ENCODE data around the gene EEFSEC.

The EEFSEC gene

DNA sequence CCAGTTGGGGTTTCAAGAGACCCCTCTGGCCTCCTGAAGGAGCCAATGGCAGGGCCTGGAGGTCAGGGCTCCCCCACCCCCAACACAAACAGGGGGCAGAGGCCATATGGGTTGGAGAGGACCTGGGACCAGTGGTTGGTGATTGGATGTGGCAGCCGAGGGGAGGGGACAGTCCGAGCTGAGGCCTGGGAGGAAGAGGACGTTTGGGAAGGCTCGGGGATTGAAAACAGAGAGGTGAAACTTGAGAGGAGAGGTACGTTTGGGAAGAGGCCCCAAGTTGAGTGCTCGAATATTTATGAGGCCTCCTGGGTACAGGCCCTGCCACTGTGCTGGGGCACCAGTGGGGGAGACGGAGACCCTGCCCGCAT is 259.7 kb downstream of the EEFSEC start:
- no peak for DNase-seq (ENCODE audit: low read depth)
- TF ChIP-seq, protein P1, sequence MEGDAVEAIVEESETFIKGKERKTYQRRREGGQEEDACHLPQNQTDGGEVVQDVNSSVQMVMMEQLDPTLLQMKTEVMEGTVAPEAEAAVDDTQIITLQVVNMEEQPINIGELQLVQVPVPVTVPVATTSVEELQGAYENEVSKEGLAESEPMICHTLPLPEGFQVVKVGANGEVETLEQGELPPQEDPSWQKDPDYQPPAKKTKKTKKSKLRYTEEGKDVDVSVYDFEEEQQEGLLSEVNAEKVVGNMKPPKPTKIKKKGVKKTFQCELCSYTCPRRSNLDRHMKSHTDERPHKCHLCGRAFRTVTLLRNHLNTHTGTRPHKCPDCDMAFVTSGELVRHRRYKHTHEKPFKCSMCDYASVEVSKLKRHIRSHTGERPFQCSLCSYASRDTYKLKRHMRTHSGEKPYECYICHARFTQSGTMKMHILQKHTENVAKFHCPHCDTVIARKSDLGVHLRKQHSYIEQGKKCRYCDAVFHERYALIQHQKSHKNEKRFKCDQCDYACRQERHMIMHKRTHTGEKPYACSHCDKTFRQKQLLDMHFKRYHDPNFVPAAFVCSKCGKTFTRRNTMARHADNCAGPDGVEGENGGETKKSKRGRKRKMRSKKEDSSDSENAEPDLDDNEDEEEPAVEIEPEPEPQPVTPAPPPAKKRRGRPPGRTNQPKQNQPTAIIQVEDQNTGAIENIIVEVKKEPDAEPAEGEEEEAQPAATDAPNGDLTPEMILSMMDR (conservative IDR thresholded peaks at IDR 0.05; ENCODE audit: low read depth, low read length), result no peak
- H3K4me3 ChIP-seq (ENCODE audit: low read length), result no peak overlapping the region

DNA sequence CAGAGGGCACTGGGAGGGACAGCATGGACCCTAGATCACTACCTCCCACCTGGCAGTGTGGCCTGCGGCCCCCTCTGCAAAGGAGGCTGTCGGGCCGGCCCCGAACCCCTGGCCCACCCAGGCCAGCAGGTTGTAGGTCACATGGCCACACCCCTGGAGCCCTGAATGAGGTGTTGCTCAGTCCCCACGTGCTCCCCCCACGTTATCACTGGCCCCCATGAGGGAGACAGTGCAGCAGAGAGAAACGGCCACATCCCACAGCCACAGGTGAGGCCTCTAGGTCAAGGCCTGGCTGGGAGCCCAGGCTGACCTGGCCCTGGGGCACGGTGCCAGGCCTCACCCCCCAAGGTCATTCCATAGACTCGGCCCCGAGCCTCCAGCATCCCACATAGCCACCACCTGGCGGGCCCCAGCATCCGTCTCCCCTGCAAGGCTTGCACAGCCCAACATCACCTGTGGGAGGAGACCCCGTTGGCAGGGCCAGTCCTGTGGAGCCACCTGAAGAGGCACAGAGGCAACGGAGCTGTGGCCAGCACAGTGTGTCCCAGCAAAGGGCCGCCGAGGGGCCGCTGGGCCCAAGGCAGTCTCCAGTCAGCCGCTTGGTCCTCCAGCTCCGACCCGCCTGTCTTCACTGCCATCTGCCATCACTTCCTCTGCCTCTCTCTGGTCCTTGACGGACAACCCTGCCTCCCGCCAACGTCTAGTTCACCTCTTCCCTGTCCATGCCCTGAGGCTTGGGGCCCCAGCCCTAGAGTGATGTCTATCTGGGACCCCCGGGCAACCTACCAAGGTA is 260.3 kb downstream of the EEFSEC start:
- no peak overlapping the region for H3K4me3 ChIP-seq (ENCODE audit: low read length)
- TF ChIP-seq, protein P1 (conservative IDR thresholded peaks at IDR 0.05; ENCODE audit: low read depth, low read length), result no peak
- DNase-seq (ENCODE audit: low read depth), result no peak

DNA sequence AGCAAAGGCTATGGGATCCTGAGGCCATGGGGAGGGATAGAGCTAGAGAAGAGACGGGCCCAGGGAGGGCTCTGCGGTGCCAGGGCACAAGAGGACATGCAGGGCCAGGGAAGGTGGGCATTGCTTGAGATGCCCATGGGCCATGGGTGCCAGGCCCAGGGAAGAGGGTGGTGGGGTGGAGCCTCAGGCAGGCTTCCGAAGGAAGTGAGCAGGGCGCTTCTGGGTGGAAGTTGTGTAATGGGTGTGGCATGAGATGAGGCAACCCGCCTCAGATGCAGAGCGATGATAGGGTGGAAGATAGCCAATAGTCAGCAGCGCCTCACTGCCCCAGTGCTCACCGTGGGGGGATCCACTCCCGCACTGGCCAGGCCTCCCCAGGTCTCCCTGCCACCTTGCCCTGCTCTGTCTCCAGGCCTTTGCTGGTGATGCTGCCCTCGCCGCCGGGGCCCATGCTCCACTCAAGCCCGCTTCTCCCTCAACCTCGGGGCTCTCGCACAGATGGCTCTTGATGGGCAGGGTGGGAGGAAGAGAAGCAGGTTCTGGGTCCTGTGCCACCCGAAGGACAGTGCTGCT is 262.0 kb downstream of the EEFSEC start:
- no peak overlapping the region for H3K4me3 ChIP-seq (ENCODE audit: low read length)
- TF ChIP-seq, protein P1 (conservative IDR thresholded peaks at IDR 0.05; ENCODE audit: low read depth, low read length), result no peak
- no peak for DNase-seq (ENCODE audit: low read depth)

DNA sequence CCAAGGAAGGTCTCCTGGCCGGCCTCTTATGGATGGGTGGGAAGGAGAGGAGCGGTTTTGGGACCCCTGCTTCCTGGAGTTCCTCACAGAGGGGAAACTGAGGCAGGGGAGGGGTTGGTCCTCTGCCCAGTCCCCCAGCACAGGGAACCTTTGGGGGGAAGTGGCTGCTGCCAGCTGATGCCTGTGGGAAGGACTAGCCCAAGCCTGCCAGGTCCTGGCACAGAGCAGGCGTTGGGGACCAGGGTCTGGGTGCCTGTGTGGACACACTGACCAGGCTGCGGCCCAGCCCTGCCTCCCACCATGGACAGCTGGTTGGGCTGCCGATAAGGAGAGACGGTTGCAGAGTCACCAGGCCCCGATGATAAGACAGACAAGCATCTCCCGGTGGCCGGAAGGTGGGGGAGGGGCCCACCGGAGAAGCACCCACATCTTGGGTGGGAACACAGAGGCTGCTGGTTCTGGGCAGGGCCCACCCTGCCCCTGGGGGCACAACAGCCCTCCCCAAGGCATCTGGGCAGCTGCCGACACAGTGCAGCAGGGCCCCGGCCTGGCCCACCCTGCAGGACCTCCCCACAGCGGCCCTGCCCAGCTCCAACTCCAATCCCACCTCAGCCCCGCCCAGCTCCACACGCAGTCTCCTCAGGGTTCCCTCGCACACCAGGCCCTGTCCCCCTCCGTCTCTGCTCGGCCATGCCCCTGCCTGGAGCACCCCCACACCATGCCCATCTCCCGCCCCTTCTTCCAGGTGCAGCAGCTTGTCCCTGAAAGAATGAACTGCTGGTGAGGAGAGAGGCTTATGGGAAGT is 262.7 kb downstream of the EEFSEC start:
- TF ChIP-seq, protein P1 (conservative IDR thresholded peaks at IDR 0.05; ENCODE audit: low read depth, low read length), result no peak
- no peak for DNase-seq (ENCODE audit: low read depth)
- H3K4me3 ChIP-seq (ENCODE audit: low read length), result no peak overlapping the region

DNA sequence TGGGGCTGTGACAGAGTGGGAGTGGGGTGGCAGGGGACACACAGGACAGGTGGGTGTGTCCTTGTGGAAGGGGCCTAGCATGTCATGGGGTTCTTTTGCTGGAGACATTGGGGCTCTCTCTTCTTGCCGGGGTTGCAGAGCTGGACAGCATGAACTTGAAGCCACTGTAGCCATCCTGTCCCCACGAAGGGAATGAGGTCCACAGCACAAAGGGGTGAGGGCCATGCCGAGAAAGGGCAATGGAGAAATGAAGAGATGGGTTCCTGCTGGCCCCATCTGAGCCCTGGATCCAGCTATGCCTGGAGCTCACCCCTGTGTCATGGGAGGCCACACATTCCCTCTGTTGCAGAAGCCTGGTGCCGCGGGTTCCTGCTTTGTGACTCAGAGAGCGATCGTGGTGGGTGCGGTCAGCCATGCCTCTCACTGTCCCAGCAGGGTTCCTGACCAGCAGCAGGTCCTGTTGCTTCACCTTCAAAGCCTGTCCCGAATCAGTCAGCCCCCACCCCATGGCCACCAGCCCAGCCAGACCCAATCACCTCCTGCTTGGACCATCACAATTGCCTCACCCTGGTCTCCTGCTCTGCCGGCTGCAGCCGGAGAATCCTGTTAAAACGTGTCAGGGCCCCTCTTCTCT is 263.4 kb downstream of the EEFSEC start:
- TF ChIP-seq, protein P1 (conservative IDR thresholded peaks at IDR 0.05; ENCODE audit: low read depth, low read length), result no peak
- peak; percentile 29 for DNase-seq (ENCODE audit: low read depth)
- H3K4me3 ChIP-seq (ENCODE audit: low read length), result no peak overlapping the region

DNA sequence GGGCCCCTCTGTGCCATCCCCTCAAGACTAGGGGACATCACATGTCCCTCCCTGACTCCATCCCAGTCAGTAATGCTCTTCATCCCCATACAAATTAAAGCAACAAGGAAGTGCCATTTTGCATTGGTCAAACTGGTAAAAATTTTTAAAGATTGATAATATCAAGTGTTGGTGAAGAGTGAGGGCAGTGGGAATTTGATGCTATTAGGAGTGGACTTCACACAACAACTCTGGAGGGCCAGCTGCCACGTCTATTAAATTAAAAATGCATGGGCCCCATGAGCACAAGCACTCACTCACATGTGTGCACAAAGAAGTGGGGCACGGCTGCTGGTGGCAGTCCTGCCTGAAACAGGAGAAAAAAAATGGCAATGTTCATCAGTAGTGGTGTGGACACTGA is 265.6 kb downstream of the EEFSEC start:
- no peak overlapping the region for H3K4me3 ChIP-seq (ENCODE audit: low read length)
- no peak for DNase-seq (ENCODE audit: low read depth)
- TF ChIP-seq, protein P1 (conservative IDR thresholded peaks at IDR 0.05; ENCODE audit: low read depth, low read length), result no peak

Data from retinal pigment epithelial cell (primary cell).